HCT116 (cell line): ENCODE data around the gene NKTR.

Experiments
- ATF3 ChIP-seq: IDR thresholded peaks from 2 replicates; pipeline ENCODE4 v1.6.1; 2012
- CTCF ChIP-seq, 3 experiments: fragments of 200-600 bp in 1 of 3; sonication (generic) in 1 of 3; IDR thresholded peaks in 2 of 3; conservative IDR thresholded peaks in 1 of 3; 2 replicates each; pipeline ENCODE4 v1.5.1; 2012 to 2017; ENCODE audit warnings: low read depth in 2 of 3, low read length in 2 of 3, antibody characterized with exemption in 1 of 3, borderline replicate concordance in 1 of 3, control low read depth in 1 of 3, mild to moderate bottlenecking in 1 of 3, mixed read lengths in 1 of 3, mixed run types in 1 of 3, moderate library complexity in 1 of 3; ENCODE audit not compliant: insufficient read depth in 1 of 3
- JUND ChIP-seq: IDR thresholded peaks from 2 replicates; pipeline ENCODE4 v1.6.1; 2012
- POLR2A ChIP-seq: IDR thresholded peaks from 2 replicates; pipeline ENCODE4 v1.7.0; 2011; ENCODE audit warnings: borderline replicate concordance; ENCODE audit not compliant: insufficient read depth, insufficient read length; ENCODE audit errors: extremely low read depth
- POLR2AphosphoS5 ChIP-seq: IDR thresholded peaks from 2 replicates; pipeline ENCODE4 v1.6.1; 2011; ENCODE audit warnings: mild to moderate bottlenecking, low read depth, low read length, moderate library complexity
- RAD21 ChIP-seq: IDR thresholded peaks from 2 replicates; pipeline ENCODE4 v1.6.1; 2012; ENCODE audit warnings: low read depth, mild to moderate bottlenecking
- ZNF274 ChIP-seq: fragments of 200-500 bp; sonication (Bioruptor generic); IDR thresholded peaks from 2 replicates; pipeline ENCODE4 v1.6.1; 2014; ENCODE audit warnings: mild to moderate bottlenecking, low read depth, low read length, inconsistent platforms

GRCh38 chr3:42662813-42663535, 62.5 kb downstream of the NKTR start:
- TF ChIP-seq CTCF (IDR thresholded peaks at IDR 0.05 in 2 of 3, conservative IDR thresholded peaks at IDR 0.05 in 1 of 3; ENCODE audit: borderline replicate concordance in 1 of 3, insufficient read depth in 1 of 3, low read depth in 2 of 3, low read length in 2 of 3) (no peak), POLR2A (no peak), ATF3 (no peak), POLR2AphosphoS5 (no peak), JUND (no peak), ZNF274 (no peak), RAD21 (no peak)
